NT2/D1 (cell line): ENCODE data around the gene PATJ.

Experiments used
- YY1 ChIP-seq: IDR thresholded peaks from 2 replicates; pipeline ENCODE4 v1.6.1; 2011; ENCODE audit not compliant: insufficient read length, insufficient read depth
- ZNF274 ChIP-seq: IDR thresholded peaks from 2 replicates; pipeline ENCODE4 v1.6.1; 2011; ENCODE audit warnings: mild to moderate bottlenecking, low read depth, low read length

DNA sequence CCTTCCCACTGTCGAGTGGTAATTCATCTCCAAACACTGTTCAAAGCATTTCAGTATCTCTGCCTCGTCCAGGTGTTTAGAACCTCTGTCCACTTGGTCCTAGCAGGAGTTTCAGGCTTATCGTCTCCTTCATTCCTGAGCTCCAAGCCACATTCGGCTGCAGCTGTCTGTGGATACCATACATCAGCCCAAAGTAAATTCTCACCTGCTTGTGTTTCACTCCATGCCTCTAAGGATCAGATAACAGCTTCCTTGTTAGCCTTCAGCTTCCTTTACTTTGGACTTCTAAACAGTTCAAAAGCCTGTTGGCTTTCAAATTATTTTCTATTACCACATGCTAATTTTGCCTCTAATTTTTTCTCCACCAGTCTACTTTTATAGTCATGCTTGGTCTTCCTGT lies 233.4 kb downstream of the PATJ start:
- TF ChIP-seq YY1 (no peak), ZNF274 (no peak)
